Body of pancreas (tissue), 4 donors: ENCODE data around the gene RIMKLB.

ENCODE experiments used
- POLR2A ChIP-seq, 3 donors: fragments of 450-650 bp; IDR thresholded peaks; one replicate each; pipeline ENCODE4 v1.6.1; 2016; ENCODE audit warnings: antibody characterized with exemption in 3 of 3, mild to moderate bottlenecking in 2 of 3
- TF ChIP-seq, protein P1 (sequence below), 7 experiments: fragments of 450-650 bp in 4 of 7; fragments of 200-600 bp in 3 of 7; sonication (generic) in 3 of 7; IDR thresholded peaks; one replicate each; pipeline ENCODE4 v1.5.1; 2016 to 2019; ENCODE audit warnings: antibody characterized with exemption in 7 of 7

DNA sequence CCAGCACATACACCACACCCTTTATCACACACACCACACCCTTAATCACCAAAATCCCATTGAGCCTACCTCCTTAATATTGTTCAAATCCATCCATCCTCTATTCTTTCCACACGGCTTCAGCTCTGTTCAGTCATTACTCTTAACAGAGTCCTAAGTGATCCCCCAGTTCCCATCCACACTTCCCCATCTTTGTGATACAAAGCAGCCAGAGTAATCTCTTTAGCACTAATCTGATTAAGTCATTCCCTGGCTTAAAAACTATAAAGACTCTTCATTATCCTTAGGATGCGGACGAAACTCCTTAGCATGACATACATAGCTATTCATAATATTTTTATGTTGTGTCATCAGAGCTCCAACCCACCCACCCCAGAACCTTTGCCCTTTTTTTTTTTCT, 20.4 kb upstream of the RIMKLB start:
- TF ChIP-seq, protein P1, sequence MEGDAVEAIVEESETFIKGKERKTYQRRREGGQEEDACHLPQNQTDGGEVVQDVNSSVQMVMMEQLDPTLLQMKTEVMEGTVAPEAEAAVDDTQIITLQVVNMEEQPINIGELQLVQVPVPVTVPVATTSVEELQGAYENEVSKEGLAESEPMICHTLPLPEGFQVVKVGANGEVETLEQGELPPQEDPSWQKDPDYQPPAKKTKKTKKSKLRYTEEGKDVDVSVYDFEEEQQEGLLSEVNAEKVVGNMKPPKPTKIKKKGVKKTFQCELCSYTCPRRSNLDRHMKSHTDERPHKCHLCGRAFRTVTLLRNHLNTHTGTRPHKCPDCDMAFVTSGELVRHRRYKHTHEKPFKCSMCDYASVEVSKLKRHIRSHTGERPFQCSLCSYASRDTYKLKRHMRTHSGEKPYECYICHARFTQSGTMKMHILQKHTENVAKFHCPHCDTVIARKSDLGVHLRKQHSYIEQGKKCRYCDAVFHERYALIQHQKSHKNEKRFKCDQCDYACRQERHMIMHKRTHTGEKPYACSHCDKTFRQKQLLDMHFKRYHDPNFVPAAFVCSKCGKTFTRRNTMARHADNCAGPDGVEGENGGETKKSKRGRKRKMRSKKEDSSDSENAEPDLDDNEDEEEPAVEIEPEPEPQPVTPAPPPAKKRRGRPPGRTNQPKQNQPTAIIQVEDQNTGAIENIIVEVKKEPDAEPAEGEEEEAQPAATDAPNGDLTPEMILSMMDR (IDR thresholded peaks at IDR 0.05), result no peak
- TF ChIP-seq POLR2A (IDR thresholded peaks at IDR 0.05), result no peak
